Inflammatory macrophage (primary cell): ENCODE results near the gene ITCH.
"Not testable (repeated sequence)": the region's sequence is repeated elsewhere in the genome, so short reads cannot be mapped to it uniquely, and the experiment has no call there.

Experiments
- DNase-seq, 2 donors: peaks; one replicate each; pipeline ENCODE4 v3.0.0-alpha.2; 2020 to 2022

The ITCH gene

GRCh38 chr20:34420975-34421374, 57.9 kb downstream of the ITCH start:
- DNase-seq: no peak

- DNase-seq: no peak
Measured at GRCh38 chr20:34421766-34422466, 58.8 kb downstream of the ITCH start.

GRCh38 chr20:34425032-34425690, 62.1 kb downstream of the ITCH start:
- DNase-seq: not testable (repeated sequence)

GRCh38 chr20:34426026-34426425, 63.0 kb downstream of the ITCH start:
- no peak for DNase-seq

GRCh38 chr20:34427331-34427730, 64.3 kb downstream of the ITCH start:
- DNase-seq: no peak

GRCh38 chr20:34427784-34428183, 64.7 kb downstream of the ITCH start:
- DNase-seq: no peak

- DNase-seq: peak; percentile 14 to 29
Measured at GRCh38 chr20:34431168-34431567, 68.1 kb downstream of the ITCH start.

- not testable (repeated sequence) for DNase-seq
Measured at GRCh38 chr20:34432663-34433062, 69.6 kb downstream of the ITCH start.

- no peak for DNase-seq
Measured at GRCh38 chr20:34433391-34433790, 70.3 kb downstream of the ITCH start.

GRCh38 chr20:34435589-34435988, 72.5 kb downstream of the ITCH start:
- DNase-seq: peak; percentile 4 to 10

- no peak for DNase-seq
Measured at GRCh38 chr20:34437330-34437986, 74.4 kb downstream of the ITCH start.

- DNase-seq: peak in 1 of 2 donors; percentile 8
Measured at GRCh38 chr20:34439168-34439567, 76.1 kb downstream of the ITCH start.

- DNase-seq: not testable (repeated sequence)
Measured at GRCh38 chr20:34441423-34441822, 78.3 kb downstream of the ITCH start.

- DNase-seq: no peak
Measured at GRCh38 chr20:34443546-34443945, 80.5 kb downstream of the ITCH start.

GRCh38 chr20:34445177-34446065, 82.3 kb downstream of the ITCH start:
- DNase-seq: no peak

- DNase-seq: no peak
Measured at GRCh38 chr20:34448517-34448916, 85.4 kb downstream of the ITCH start.

GRCh38 chr20:34449674-34450592, 86.9 kb downstream of the ITCH start:
- no peak for DNase-seq

GRCh38 chr20:34452281-34452982, 89.4 kb downstream of the ITCH start:
- no peak for DNase-seq

GRCh38 chr20:34458631-34459030, 95.6 kb downstream of the ITCH start:
- no peak for DNase-seq

- no peak for DNase-seq
Measured at GRCh38 chr20:34459209-34459897, 96.3 kb downstream of the ITCH start.

- no peak for DNase-seq
Measured at GRCh38 chr20:34461779-34462087, 98.7 kb downstream of the ITCH start.
